NCI-H526 (cell line): Measurements from ENCODE around the gene ANTKMT.
"Not testable (repeated sequence)": the region's sequence is repeated elsewhere in the genome, so short reads cannot be mapped to it uniquely, and the experiment has no call there.

ENCODE experiments used
- DNase-seq, 2 experiments: peaks; one replicate each; lab custom pipeline; 2025; lab: John Stamatoyannopoulos, UW

ANTKMT gene

GRCh38 chr16:728131-728889 lies 7.4 kb downstream of the ANTKMT start:
- DNase-seq, result peak; percentile 32 to 85

- peak in 1 of 2 experiments; percentile 45 for DNase-seq
These were observed 8.2 kb downstream of the ANTKMT start for GRCh38 chr16:728890-729744.

- no peak for DNase-seq
These were observed 9.1 kb downstream of the ANTKMT start for GRCh38 chr16:729768-730665.

- no peak for DNase-seq
These were observed 9.9 kb downstream of the ANTKMT start for GRCh38 chr16:730666-731509.

GRCh38 chr16:732332-732731 lies 11.4 kb downstream of the ANTKMT start:
- no peak for DNase-seq

GRCh38 chr16:732936-733335 lies 12.0 kb downstream of the ANTKMT start:
- DNase-seq, result no peak

GRCh38 chr16:733382-734207 lies 12.6 kb downstream of the ANTKMT start:
- DNase-seq, result no peak

- DNase-seq, result no peak
These were observed 13.4 kb downstream of the ANTKMT start for GRCh38 chr16:734208-734980.

- DNase-seq, result no peak
These were observed 14.3 kb downstream of the ANTKMT start for GRCh38 chr16:734981-735881.

GRCh38 chr16:735982-736453 lies 15.1 kb downstream of the ANTKMT start:
- no peak for DNase-seq

- no peak for DNase-seq
These were observed 16.1 kb downstream of the ANTKMT start for GRCh38 chr16:736936-737481.

- no peak for DNase-seq
These were observed 18.9 kb downstream of the ANTKMT start for GRCh38 chr16:739560-740458.

GRCh38 chr16:740459-740763 lies 19.5 kb downstream of the ANTKMT start:
- no peak for DNase-seq

GRCh38 chr16:740764-741505 lies 20.0 kb downstream of the ANTKMT start, which contains the start of gene CIAO3:
Gene CIAO3 (minus strand): TSS chr16:740997. CDS start chr16:740985, 12 bp downstream.
- DNase-seq, result peak; percentile 45 to 87

GRCh38 chr16:741986-742629 lies 21.2 kb downstream of the ANTKMT start:
- DNase-seq, result no peak

- not testable (repeated sequence) for DNase-seq
These were observed 21.9 kb downstream of the ANTKMT start for GRCh38 chr16:742894-743293.
